GM12874 (cell line): Measurements from ENCODE around the gene KRTAP10-8.
"Not testable (repeated sequence)": the region's sequence is repeated elsewhere in the genome, so short reads cannot be mapped to it uniquely, and the experiment has no call there.

Source experiments
- CTCF ChIP-seq: IDR thresholded peaks from 2 replicates; pipeline ENCODE4 v1.5.1; 2011; ENCODE audit warnings: low read depth, mild to moderate bottlenecking, control low read depth, low read length, moderate library complexity; ENCODE audit not compliant: insufficient read depth

Gene KRTAP10-8

DNA sequence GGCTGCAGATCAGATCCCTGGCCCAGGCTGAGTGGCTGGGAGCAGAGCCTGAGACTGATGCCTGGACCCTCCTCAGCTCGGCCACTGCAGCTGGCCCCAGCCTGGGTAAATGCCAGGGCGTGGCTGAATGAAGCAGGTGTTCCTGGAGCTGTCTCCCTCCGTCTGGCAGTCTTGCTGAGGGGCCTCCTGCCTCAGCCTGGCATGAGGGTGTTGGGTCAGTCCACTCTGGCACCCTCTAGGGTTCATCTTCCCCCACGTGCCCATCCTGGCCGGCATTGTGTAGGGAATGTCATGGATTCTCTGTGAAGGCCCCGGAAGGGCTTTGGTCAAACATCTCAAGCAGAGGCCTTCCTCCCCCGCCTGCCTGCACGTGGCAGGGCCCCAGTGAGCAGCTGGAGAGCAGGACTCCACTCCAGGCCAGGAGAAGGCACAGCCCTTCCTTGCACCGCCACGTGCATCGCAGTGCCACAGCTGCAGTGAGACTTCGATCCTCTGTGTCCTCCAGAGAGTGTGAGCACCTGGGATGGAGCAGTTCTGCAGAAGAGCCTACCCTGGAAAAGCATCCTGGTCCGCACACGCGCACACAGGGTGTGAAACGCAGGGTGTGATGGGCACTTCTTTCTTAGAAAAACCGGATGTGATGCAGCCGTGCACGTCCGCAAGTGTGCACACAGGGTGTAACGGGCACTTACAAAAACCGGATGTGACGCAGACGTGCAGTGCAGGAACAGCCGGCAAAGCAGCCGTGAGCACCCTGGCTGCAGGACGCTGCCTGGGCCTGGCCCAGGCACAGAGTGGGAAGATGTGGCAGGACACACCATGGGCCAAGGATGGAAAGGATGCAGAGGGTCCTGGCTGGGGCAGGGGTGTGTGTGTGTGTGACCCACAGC, 43.0 kb upstream of the KRTAP10-8 start:
- TF ChIP-seq CTCF = no peak

DNA sequence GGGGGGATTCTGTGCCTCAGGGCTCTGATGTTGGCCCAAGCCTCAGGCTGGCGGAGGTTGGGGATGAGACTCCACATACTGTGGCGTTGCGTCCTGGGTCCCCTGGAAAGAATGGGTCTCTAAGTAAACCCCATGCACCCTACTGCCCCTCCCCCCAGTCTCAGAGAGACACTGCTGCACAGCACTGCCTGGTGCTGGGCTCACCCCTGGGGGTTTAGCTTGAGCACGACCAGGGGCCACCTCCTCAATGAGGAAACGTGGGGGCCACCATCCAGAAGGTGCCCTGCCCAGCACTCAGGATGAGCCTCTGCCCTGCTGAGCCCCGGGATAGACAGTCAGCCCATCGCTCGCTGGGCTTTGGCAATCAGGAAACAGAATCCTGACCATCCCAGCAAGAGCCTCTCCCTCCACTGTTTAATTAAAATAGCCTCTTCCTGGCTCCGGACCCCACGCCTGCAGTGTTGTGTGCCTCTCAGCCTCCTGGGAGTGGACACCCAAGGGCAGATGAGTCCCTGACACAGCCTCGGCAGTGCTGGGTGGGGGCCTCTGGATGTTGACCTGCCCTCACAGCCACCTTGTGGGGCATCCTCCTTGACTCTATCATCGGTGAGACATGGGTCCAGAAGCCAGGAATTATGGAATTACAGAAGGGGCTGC, 41.9 kb upstream of the KRTAP10-8 start:
- TF ChIP-seq CTCF = no peak

GRCh38 chr21:44571296-44571695, 40.6 kb upstream of the KRTAP10-8 start:
- no peak for TF ChIP-seq CTCF

- TF ChIP-seq CTCF = no peak
Measured at GRCh38 chr21:44571844-44572782, 39.8 kb upstream of the KRTAP10-8 start.

GRCh38 chr21:44572959-44573583, 38.8 kb upstream of the KRTAP10-8 start:
- no peak for TF ChIP-seq CTCF

DNA sequence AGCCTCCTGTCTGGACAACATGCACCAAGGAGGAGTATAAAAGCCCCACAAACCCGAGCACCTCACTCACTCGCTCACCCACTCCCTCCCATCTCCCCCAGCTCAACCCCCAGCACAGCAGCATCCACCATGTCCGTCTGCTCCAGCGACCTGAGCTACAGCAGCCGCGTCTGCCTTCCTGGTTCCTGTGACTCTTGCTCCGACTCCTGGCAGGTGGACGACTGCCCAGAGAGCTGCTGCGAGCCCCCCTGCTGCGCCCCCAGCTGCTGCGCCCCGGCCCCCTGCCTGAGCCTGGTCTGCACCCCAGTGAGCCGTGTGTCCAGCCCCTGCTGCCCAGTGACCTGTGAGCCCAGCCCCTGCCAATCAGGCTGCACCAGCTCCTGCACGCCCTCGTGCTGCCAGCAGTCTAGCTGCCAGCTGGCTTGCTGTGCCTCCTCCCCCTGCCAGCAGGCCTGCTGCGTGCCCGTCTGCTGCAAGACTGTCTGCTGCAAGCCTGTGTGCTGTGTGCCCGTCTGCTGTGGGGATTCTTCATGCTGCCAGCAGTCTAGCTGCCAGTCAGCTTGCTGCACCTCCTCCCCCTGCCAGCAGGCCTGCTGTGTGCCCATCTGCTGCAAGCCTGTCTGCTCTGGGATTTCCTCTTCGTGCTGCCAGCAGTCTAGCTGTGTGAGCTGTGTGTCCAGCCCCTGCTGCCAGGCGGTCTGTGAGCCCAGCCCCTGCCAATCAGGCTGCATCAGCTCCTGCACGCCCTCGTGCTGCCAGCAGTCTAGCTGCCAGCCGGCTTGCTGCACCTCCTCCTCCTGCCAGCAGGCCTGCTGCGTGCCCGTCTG, 38.0 kb upstream of the KRTAP10-8 start, which contains the start of gene KRTAP10-4:
KRTAP10-4 (plus strand) TSS at position 100 of the 827 bp plus-strand sequence; CDS start at position 130, 30 bp downstream.
- not testable (repeated sequence) for TF ChIP-seq CTCF
